Stomach (tissue), 4 donors: Measurements from ENCODE around the gene COQ7.

Source experiments
- EP300 ChIP-seq: sonication (generic); formaldehyde crosslinking; IDR thresholded peaks from one replicate; pipeline ENCODE4 v1.6.1; 2017; ENCODE audit warnings: antibody characterized with exemption
- POLR2A ChIP-seq, 4 donors: fragments of 450-650 bp; IDR thresholded peaks; one replicate each; pipeline ENCODE4 v1.6.1; 2016; ENCODE audit warnings: antibody characterized with exemption in 4 of 4, control low read depth in 2 of 4, mild to moderate bottlenecking in 1 of 4, moderate library complexity in 1 of 4
- POLR2AphosphoS5 ChIP-seq, 3 donors: sonication (generic); formaldehyde crosslinking; IDR thresholded peaks; one replicate each; pipeline ENCODE4 v1.6.1; 2016; ENCODE audit warnings: antibody characterized with exemption in 3 of 3
- TF ChIP-seq, protein P1 (sequence below), 7 experiments: fragments of 450-650 bp in 4 of 7; fragments of 200-600 bp in 3 of 7; sonication (generic) in 3 of 7; IDR thresholded peaks; one replicate each; pipeline ENCODE4 v1.5.1; 2016 to 2019; ENCODE audit warnings: antibody characterized with exemption in 7 of 7, control low read depth in 2 of 7, mild to moderate bottlenecking in 1 of 7

- TF ChIP-seq POLR2A (IDR thresholded peaks at IDR 0.05) (no peak), EP300 (no peak), POLR2AphosphoS5 (IDR thresholded peaks at IDR 0.05) (no peak)
- TF ChIP-seq, protein P1, sequence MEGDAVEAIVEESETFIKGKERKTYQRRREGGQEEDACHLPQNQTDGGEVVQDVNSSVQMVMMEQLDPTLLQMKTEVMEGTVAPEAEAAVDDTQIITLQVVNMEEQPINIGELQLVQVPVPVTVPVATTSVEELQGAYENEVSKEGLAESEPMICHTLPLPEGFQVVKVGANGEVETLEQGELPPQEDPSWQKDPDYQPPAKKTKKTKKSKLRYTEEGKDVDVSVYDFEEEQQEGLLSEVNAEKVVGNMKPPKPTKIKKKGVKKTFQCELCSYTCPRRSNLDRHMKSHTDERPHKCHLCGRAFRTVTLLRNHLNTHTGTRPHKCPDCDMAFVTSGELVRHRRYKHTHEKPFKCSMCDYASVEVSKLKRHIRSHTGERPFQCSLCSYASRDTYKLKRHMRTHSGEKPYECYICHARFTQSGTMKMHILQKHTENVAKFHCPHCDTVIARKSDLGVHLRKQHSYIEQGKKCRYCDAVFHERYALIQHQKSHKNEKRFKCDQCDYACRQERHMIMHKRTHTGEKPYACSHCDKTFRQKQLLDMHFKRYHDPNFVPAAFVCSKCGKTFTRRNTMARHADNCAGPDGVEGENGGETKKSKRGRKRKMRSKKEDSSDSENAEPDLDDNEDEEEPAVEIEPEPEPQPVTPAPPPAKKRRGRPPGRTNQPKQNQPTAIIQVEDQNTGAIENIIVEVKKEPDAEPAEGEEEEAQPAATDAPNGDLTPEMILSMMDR (IDR thresholded peaks at IDR 0.05), result no peak
Measured at GRCh38 chr16:19106625-19107020, 39.2 kb downstream of the COQ7 start.
